Testis (tissue), 2 donors: ENCODE measurements around the gene KCTD20.

Experiments used
- CTCF ChIP-seq, 3 experiments: fragments of 450-650 bp in 2 of 3; fragments of 200-600 bp in 1 of 3; sonication (generic) in 1 of 3; IDR thresholded peaks; one replicate each; pipeline ENCODE4 v1.5.1; 2016 to 2019; ENCODE audit warnings: antibody characterized with exemption in 3 of 3, mild to moderate bottlenecking in 2 of 3, moderate library complexity in 1 of 3
- POLR2A ChIP-seq: fragments of 450-650 bp; IDR thresholded peaks from one replicate; pipeline ENCODE4 v1.6.1; 2017; ENCODE audit warnings: antibody characterized with exemption, mild to moderate bottlenecking, moderate library complexity

DNA sequence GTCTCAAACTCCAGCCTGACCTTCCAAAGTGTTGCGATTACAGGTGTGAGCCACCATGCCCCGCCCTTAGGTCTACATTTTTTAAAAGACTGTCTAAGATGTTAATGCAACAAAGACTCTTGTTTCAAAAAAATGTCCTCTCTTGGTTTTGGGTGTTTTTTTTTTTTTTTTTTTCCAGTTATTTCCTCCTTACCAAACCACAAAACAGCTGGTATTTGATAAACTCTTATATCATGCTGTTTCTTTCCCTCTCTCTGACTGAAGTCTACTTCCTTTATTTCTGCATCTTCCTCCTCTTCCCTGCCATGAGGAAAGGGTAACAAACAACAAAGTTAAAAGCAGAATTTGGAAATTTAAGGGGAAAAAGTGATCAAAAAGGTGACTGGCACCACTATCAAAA lies 83.3 kb downstream of the KCTD20 start:
- TF ChIP-seq CTCF (IDR thresholded peaks at IDR 0.05): no peak
- no peak for TF ChIP-seq POLR2A
